Activated naive CD4-positive, alpha-beta T cell treated with anti-CD3 and anti-CD28 coated beads, Interleukin-2, amount 50 U/mL, for 72 hours (primary cell): ENCODE data around the gene GLI3. TPM values are rescaled to one million over a fixed set of nuclear protein-coding genes. Genes with fewer than 3 reads are reported as not detected.
A peak's percentile ranks its signal among the peaks of the same experiment; 100 is the strongest.

Experiments used
- ATAC-seq, 2 donors: fragments of 150-1000 bp; cut with Tn5 transposase; 2 replicates each; pipeline ENCODE4 v1.10.0; 2021; ENCODE audit warnings: mild to moderate bottlenecking in 2 of 2, moderate library complexity in 2 of 2
- DNase-seq, 2 donors: peaks; one replicate each; pipeline ENCODE4 v3.0.0; 2021 to 2022; ENCODE audit warnings: low spot score in 2 of 2
- H3K27ac Mint-ChIP-seq, 2 donors: one replicate each; pipeline ENCODE4 v1.8.0; 2022; ENCODE audit warnings: mild to moderate bottlenecking in 2 of 2, mixed read lengths in 2 of 2
- H3K36me3 Mint-ChIP-seq, 2 donors: one replicate each; pipeline ENCODE4 v1.8.0; 2022; ENCODE audit warnings: mixed read lengths in 2 of 2
- H3K9me3 Mint-ChIP-seq, 2 donors: one replicate each; pipeline ENCODE4 v1.8.0; 2022; ENCODE audit warnings: mixed read lengths in 2 of 2
- total RNA-seq, 2 donors: library from RNA; stranded (reverse); gene quantifications; one replicate each; pipeline ENCODE4 v1.2.3, GENCODE V29; 2022

The GLI3 gene
- total RNA-seq, 2 donors from 2014 or later = 0.14 to 0.64 TPM

GRCh38 chr7:42202601-42203000 is 34.4 kb downstream of the GLI3 start:
- DNase-seq = no peak
- H3K9me3 Mint-ChIP-seq = peaks cover 9 to 11% of the 10 kb centered on the region in 2 donors
- no peak overlapping the region for H3K27ac Mint-ChIP-seq
- no peak for ATAC-seq
- no peaks in the 10 kb centered on the region for H3K36me3 Mint-ChIP-seq

DNA sequence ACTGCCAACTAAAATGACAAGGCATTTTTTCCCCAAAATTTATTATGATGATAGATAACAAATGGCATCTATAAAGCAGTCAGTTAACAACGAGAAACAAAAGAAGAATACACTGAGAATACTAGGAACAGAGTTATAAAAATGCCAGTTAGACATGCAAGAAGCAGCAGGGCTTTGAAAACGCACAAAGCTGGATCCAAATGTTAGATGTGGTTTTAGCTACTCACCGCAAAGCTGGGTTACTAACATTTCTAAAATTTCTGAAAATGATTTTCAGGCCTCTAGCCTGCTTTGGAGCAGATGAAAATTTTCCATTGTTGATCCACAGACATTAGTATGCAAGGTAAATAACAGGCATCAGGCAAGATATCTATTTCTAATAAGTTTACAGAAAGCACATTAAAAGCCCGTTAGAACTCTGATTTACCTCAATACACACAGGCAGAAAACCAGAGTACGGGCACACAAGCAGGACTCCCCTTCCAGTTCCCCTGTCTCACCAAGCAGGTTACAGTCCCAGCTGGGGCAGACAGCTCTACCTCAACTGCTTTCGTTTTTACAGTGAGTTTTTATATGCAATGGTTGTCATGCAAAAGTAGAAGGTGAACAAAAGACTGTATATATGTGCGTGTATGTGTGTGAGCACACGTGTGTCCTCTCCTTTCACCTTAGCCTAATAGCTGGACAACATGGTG is 37.9 kb downstream of the GLI3 start:
- no peak for DNase-seq
- no peaks in the 10 kb centered on the region for H3K36me3 Mint-ChIP-seq
- peak; percentile 14 to 93 for ATAC-seq
- H3K9me3 Mint-ChIP-seq = peaks cover 6 to 8% of the 10 kb centered on the region in 2 donors
- no peak overlapping the region for H3K27ac Mint-ChIP-seq

DNA sequence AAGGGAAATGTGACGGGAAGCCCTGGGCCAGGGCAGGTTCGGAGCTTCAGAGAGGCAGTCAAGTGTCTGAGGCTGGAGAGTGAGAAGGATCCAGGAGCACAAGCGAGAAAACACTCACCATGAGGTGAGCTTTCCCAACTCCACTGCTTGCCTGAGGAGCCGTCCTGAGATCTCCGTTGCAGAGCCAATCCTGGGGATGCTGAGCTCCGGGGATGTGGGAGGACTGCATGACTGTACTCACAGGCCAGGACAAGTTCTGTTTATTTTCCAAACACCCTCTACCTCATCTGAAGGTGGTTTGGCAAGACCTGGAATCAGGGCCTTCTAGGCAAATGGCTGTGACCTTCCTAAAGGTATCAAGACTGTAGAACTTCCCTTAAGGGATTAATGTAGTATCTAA is 38.7 kb downstream of the GLI3 start:
- no peak overlapping the region for H3K27ac Mint-ChIP-seq
- H3K9me3 Mint-ChIP-seq = peaks cover 2 to 3% of the 10 kb centered on the region in 2 donors
- DNase-seq = no peak
- no peak for ATAC-seq
- no peaks in the 10 kb centered on the region for H3K36me3 Mint-ChIP-seq

DNA sequence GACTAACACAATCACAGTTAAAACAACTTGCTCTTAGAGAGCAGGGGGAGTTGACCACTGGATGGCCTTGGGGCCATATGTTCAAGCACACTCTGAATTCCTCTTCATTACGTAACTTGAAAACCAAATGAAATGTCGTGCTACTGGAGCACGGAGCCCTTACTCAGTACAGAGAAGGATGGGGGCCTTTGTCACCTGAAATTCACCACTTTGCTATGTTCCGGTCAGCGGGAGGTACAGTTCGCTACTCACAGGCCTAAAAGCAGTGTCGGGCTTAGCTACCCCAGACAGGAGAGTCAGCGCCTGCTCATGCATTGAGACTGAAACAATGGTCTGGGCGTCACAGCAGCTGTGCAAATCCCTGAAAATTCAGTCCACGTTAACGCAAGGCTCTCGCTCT is 39.6 kb downstream of the GLI3 start:
- DNase-seq (no peak), ATAC-seq (no peak)
- H3K9me3 Mint-ChIP-seq = no peaks in the 10 kb centered on the region
- no peak overlapping the region for H3K27ac Mint-ChIP-seq
- H3K36me3 Mint-ChIP-seq = no peaks in the 10 kb centered on the region

- ATAC-seq (no peak), DNase-seq (no peak)
- Mint-ChIP-seq H3K9me3 (no peaks in the 10 kb centered on the region), H3K27ac (no peak overlapping the region), H3K36me3 (no peaks in the 10 kb centered on the region)
Observed at GRCh38 chr7:42194238-42194637, 42.8 kb downstream of the GLI3 start.

GRCh38 chr7:42193471-42194129 is 43.4 kb downstream of the GLI3 start:
- ATAC-seq (peak in 1 of 2 donors; percentile 43), DNase-seq (no peak)
- no peaks in the 10 kb centered on the region for H3K9me3 Mint-ChIP-seq
- no peaks in the 10 kb centered on the region for H3K36me3 Mint-ChIP-seq
- H3K27ac Mint-ChIP-seq = no peak overlapping the region

DNA sequence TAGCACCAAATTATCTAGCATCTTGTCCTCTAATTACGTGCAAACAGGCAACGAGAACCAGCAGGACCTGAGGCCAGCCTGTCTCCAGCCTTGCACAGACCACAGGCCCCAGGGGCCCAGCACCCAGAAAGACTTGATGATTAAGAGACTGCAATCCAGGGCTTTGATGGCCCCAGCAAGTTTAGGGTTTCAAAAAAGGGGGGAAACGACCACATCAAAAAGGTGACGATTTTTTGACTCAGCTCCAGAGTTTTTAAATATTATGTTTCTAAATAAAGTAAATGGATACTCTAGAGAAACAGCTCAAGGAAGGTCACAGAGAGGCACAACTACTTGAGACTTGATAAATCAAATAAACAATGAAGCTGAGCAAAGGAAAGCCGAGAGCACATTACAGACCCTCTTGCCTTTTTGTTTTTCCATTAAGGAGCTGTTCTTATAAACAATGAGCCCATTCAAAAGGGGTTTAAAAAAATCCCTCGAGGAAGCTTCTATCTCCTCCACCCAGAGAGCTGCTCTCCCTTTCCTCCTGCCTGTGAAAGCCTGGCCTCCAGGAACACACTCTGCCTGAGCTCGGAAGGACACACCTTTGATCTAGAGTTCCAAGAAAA is 44.1 kb downstream of the GLI3 start:
- H3K27ac Mint-ChIP-seq = no peak overlapping the region
- H3K9me3 Mint-ChIP-seq = no peaks in the 10 kb centered on the region
- DNase-seq (no peak), ATAC-seq (peak in 1 of 2 donors; percentile 63)
- H3K36me3 Mint-ChIP-seq = no peaks in the 10 kb centered on the region

DNA sequence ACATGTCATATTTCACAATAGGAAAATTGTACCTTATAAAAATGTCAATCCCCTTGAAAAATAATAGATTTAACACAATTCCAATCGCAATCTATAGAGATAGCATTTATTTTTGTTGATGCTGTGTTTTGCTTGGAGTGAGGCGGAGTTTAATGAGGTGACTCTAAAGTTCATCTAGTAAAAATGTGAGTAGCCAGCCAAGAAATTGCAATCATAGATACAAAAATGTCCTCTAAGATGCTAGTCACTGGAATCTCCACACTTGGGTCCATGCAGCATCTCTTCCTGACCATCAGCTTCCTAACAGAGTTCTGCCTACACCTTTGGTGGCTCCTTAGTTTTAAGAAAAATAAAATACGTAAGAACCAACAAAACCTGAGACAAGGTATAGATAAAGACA is 44.9 kb downstream of the GLI3 start:
- H3K36me3 Mint-ChIP-seq = no peaks in the 10 kb centered on the region
- no peak for DNase-seq
- no peaks in the 10 kb centered on the region for H3K9me3 Mint-ChIP-seq
- H3K27ac Mint-ChIP-seq = no peak overlapping the region
- no peak for ATAC-seq

- ATAC-seq (peak in 1 of 2 donors; percentile 81), DNase-seq (no peak)
- no peak overlapping the region for H3K27ac Mint-ChIP-seq
- H3K9me3 Mint-ChIP-seq = no peaks in the 10 kb centered on the region
- H3K36me3 Mint-ChIP-seq = no peaks in the 10 kb centered on the region
Observed at GRCh38 chr7:42189535-42189934, 47.5 kb downstream of the GLI3 start.

GRCh38 chr7:42186151-42186550 is 50.9 kb downstream of the GLI3 start:
- DNase-seq (no peak), ATAC-seq (no peak)
- Mint-ChIP-seq H3K9me3 (no peaks in the 10 kb centered on the region), H3K36me3 (no peaks in the 10 kb centered on the region), H3K27ac (no peak overlapping the region)

- DNase-seq = no peak
- no peak overlapping the region for H3K27ac Mint-ChIP-seq
- H3K9me3 Mint-ChIP-seq = no peaks in the 10 kb centered on the region
- no peak for ATAC-seq
- no peaks in the 10 kb centered on the region for H3K36me3 Mint-ChIP-seq
Observed at GRCh38 chr7:42185726-42186125, 51.3 kb downstream of the GLI3 start.

DNA sequence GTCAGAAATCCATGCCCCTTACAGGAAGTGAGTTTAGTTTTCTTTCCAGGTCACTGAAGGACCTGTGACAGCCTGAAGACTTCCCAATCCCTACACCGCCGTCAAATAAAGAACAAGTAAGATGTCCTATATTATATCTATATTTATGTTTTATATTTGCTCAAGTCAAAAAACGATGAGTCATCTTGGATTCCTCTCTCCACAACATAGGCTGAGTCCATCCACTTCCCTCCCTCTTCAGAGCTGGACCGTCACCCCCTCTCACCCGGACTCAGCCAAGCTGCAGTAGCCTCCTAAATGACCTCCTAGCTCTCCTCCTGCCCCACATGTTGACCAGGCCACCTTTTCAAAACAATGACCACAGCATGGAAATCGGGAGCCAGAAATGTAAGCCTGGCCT is 53.5 kb downstream of the GLI3 start:
- no peaks in the 10 kb centered on the region for H3K9me3 Mint-ChIP-seq
- DNase-seq (no peak), ATAC-seq (no peak)
- H3K36me3 Mint-ChIP-seq = no peaks in the 10 kb centered on the region
- H3K27ac Mint-ChIP-seq = peak overlapping the region in 1 of 2 donors; percentile 14

DNA sequence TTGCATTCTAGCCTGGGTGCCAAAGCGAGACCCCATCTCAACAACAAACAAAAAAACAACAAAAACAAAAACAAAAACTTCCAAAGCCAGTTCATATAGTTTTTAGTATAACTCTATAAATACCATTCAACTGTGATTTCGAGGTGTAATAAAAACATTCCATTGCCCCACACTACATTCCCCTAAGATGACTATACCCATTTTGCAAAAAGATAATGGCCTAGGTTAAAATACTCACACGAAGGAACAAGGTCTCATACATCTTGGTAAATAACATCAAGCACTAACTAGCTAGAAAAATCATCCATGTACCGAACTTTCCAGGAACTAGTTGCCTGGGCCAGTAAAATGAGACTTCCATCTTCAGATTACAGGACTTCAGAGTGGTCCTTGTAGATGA is 55.4 kb downstream of the GLI3 start:
- Mint-ChIP-seq H3K9me3 (no peaks in the 10 kb centered on the region), H3K36me3 (no peaks in the 10 kb centered on the region), H3K27ac (no peak overlapping the region)
- ATAC-seq = no peak
- no peak for DNase-seq

DNA sequence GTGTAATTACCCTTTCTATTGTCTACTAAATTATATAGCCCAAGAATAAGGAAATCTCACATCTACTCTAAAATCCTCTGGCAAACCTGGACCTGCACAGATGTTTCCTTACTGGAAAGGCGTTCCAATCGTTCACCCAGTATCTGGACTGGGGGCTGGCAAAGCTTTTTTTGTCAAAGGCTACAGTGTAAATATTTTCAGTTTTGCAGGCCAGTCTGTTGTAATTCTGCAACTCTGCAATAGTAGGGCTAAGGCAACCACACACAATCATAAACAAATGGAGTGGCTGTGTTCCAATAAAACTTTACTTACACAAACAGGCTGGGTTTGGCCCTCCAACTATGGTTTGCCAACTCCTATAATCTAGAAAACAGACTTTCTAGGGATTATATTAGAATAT is 56.2 kb downstream of the GLI3 start:
- Mint-ChIP-seq H3K36me3 (no peaks in the 10 kb centered on the region), H3K27ac (no peak overlapping the region), H3K9me3 (no peaks in the 10 kb centered on the region)
- DNase-seq (no peak), ATAC-seq (no peak)

GRCh38 chr7:42176724-42177101 is 60.3 kb downstream of the GLI3 start:
- H3K36me3 Mint-ChIP-seq = no peaks in the 10 kb centered on the region
- no peak for ATAC-seq
- no peak overlapping the region for H3K27ac Mint-ChIP-seq
- DNase-seq = no peak
- H3K9me3 Mint-ChIP-seq = no peaks in the 10 kb centered on the region

DNA sequence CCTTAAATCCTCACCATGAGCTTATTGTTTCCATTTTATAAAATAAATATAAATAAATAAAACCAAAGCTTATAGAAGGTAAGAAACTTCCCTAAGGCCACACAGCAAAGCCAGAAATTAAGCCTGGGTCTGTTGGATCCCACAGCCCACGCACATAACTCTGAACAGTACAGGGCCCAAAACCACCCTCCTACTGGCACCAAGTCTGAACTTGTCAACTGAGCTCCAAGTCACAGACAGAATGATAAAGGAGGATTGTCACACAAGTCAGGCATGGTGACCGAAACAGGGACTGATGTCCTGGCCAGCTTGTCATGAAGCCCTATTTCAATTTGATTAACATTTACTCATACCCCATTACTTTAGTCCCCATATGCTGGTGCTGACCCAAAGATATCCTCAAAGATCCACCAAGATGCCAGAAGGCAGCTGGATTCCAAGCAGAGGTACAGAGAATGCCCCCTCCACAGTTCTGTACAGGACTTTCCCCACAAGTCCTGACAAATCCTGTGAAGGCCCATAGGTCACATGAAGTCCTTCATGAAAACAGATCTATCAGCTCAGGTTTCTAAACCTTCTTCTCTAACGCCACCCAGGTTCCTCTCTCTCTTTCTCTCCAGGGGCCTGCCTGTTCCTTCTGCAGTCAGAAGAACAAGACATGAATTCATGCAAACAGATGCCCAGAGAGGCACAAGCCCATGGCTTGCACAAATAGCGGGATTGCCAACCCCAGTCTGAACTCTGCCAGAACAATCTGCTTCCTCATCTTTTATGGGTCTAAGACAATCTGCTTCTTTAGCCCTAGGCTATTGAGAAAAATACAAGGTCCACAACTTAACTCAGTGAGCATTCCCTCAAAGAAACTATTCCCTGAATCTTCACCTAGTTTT is 60.9 kb downstream of the GLI3 start:
- no peaks in the 10 kb centered on the region for H3K9me3 Mint-ChIP-seq
- ATAC-seq (no peak), DNase-seq (no peak)
- no peak overlapping the region for H3K27ac Mint-ChIP-seq
- no peaks in the 10 kb centered on the region for H3K36me3 Mint-ChIP-seq

DNA sequence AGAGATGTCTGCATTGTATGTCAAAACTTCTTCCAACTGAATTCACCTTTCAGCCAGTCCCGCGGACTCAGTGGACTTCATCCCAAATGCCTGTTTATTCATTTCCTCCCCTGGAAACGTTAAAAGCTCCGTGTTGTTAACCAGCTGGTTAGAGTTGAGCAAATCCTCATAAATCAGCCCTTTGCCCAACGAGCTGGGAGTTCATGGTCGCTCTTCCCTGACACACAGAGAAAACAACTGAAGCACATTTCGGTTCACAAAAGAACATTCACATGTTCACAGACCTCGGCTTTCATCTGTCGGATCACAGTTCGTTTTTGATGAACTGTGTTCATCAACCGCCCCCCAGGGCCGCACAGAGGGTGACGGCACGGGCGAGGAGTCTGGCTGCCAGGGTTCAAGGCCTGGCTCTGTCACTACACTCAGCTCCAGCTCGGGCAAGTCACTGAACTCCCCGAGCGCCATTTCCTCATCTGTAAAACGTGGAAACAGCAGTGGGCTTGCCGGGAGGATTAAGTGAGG is 62.6 kb downstream of the GLI3 start:
- DNase-seq = no peak
- no peak for ATAC-seq

More for the DNA sequence above, 62.6 kb downstream of the GLI3 start:
- Mint-ChIP-seq H3K36me3 (no peaks in the 10 kb centered on the region), H3K9me3 (no peaks in the 10 kb centered on the region), H3K27ac (no peak overlapping the region)
